IMR-90 (cell line): Measurements from ENCODE around the gene ZNF99. TPM values are rescaled to one million over a fixed set of nuclear protein-coding genes. Genes with fewer than 3 reads are reported as not detected.

Experiments
- ATAC-seq: fragments of 200-7000 bp; cut with Tn5 transposase; 2 replicates; pipeline ENCODE4 v1.9.1; 2020; ENCODE audit warnings: low read depth, mild to moderate bottlenecking, moderate library complexity
- BruUV-seq: library from RNA; stranded (reverse); fragments of 400-500 nt; replicated peaks from 2 replicates; lab custom pipeline; 2021; lab: Mats Ljungman, UMichigan
- CTCF ChIA-PET: fragments of 300-600 bp; formaldehyde crosslinking; extraction: SDS; loops from one replicate; lab custom pipeline; 2021; ENCODE audit warnings: antibody characterized with exemption; lab: Yijun Ruan, JAX
- POLR2A ChIA-PET: fragments of 300-600 bp; sonication (Branson Sonifier 250); formaldehyde crosslinking; loops from one replicate; lab custom pipeline; 2022; ENCODE audit warnings: antibody characterized with exemption; ENCODE audit not compliant: unreplicated experiment; lab: Charles Lee
- DNase-seq: peaks from one replicate; pipeline ENCODE4 v3.0.0; 2013
- H2AFZ ChIP-seq: replicated peaks from 2 replicates; pipeline ENCODE3; 2013; ENCODE audit warnings: low read length, mild to moderate bottlenecking; ENCODE audit not compliant: poor library complexity
- H2AK5ac ChIP-seq: 2 replicates; pipeline ENCODE4 v1.6.1; 2013; ENCODE audit warnings: low read depth, low read length, inconsistent platforms
- H2AK9ac ChIP-seq: replicated peaks from 2 replicates; pipeline ENCODE3; 2013; ENCODE audit warnings: mild to moderate bottlenecking, low read depth, low read length, moderate library complexity; ENCODE audit not compliant: poor library complexity
- H2BK120ac ChIP-seq: 2 replicates; pipeline ENCODE4 v1.6.1; 2013; ENCODE audit warnings: low read depth, low read length, inconsistent platforms
- H2BK15ac ChIP-seq: 3 replicates; pipeline ENCODE4 v1.6.1; 2013; ENCODE audit warnings: low read depth, low read length, inconsistent platforms
- H2BK20ac ChIP-seq: 2 replicates; pipeline ENCODE4 v1.6.1; 2013; ENCODE audit warnings: low read depth, mild to moderate bottlenecking, inconsistent platforms, low read length, moderate library complexity
- H2BK5ac ChIP-seq: 2 replicates; pipeline ENCODE4 v1.6.1; 2013; ENCODE audit warnings: mild to moderate bottlenecking, low read depth, low read length, inconsistent platforms; ENCODE audit not compliant: poor library complexity, severe bottlenecking
- H3K14ac ChIP-seq: replicated peaks from 2 replicates; pipeline ENCODE4 v1.6.1; 2013; ENCODE audit warnings: low read depth, low read length, inconsistent platforms
- H3K18ac ChIP-seq: 2 replicates; pipeline ENCODE4 v1.6.1; 2013; ENCODE audit warnings: low read depth, low read length, control low read depth
- H3K23ac ChIP-seq: 2 replicates; pipeline ENCODE4 v1.6.1; 2013; ENCODE audit warnings: low read depth, low read length, inconsistent platforms
- H3K27ac ChIP-seq: 2 replicates; pipeline ENCODE4 v1.5.1; 2013; ENCODE audit warnings: mild to moderate bottlenecking, control low read depth, low read length; ENCODE audit not compliant: insufficient read depth
- H3K27me3 ChIP-seq: 2 replicates; pipeline ENCODE4 v1.6.1; 2013; ENCODE audit warnings: low read length; ENCODE audit not compliant: control insufficient read depth, insufficient read depth
- H3K36me3 ChIP-seq: 2 replicates; pipeline ENCODE4 v1.6.1; 2013; ENCODE audit warnings: low read length, mixed read lengths; ENCODE audit not compliant: control insufficient read depth, insufficient read depth
- H3K4ac ChIP-seq: 2 replicates; pipeline ENCODE4 v1.6.1; 2013; ENCODE audit warnings: low read depth, low read length, inconsistent platforms
- H3K4me1 ChIP-seq: 2 replicates; pipeline ENCODE4 v1.6.1; 2013; ENCODE audit warnings: low read length, mixed read lengths; ENCODE audit not compliant: control insufficient read depth, insufficient read depth
- H3K4me2 ChIP-seq: 2 replicates; pipeline ENCODE4 v1.6.1; 2013; ENCODE audit warnings: low read depth, mild to moderate bottlenecking, control low read depth, low read length, moderate library complexity
- H3K4me3 ChIP-seq: 2 replicates; pipeline ENCODE4 v1.5.1; 2013; ENCODE audit warnings: low read depth, mild to moderate bottlenecking, control low read depth, low read length, moderate library complexity; ENCODE audit not compliant: insufficient read depth
- H3K56ac ChIP-seq: 2 replicates; pipeline ENCODE4 v1.6.1; 2013; ENCODE audit warnings: low read length, inconsistent platforms; ENCODE audit not compliant: insufficient read depth; ENCODE audit errors: extremely low read depth
- H3K79me1 ChIP-seq, 2 experiments: 2 replicates each; pipeline ENCODE4 v1.6.1; 2013; ENCODE audit warnings: low read length in 2 of 2, inconsistent platforms in 1 of 2, low read depth in 1 of 2
- H3K9ac ChIP-seq: 2 replicates; pipeline ENCODE4 v1.6.1; 2013; ENCODE audit warnings: low read depth, low read length, control low read depth
- H3K9me1 ChIP-seq: 2 replicates; pipeline ENCODE4 v1.6.1; 2013; ENCODE audit warnings: low read length, inconsistent platforms; ENCODE audit not compliant: insufficient read depth
- H3K9me3 ChIP-seq: 2 replicates; pipeline ENCODE4 v1.6.1; 2013; ENCODE audit warnings: low read length; ENCODE audit not compliant: control insufficient read depth, insufficient read depth
- H4K20me1 ChIP-seq: 2 replicates; pipeline ENCODE4 v1.6.1; 2013; ENCODE audit warnings: low read length, inconsistent platforms; ENCODE audit not compliant: insufficient read depth
- H4K5ac ChIP-seq: 2 replicates; pipeline ENCODE4 v1.6.1; 2013; ENCODE audit warnings: mild to moderate bottlenecking, low read depth, low read length, control low read depth
- H4K8ac ChIP-seq, 2 experiments: 2 replicates each; pipeline ENCODE4 v1.6.1; 2013; ENCODE audit warnings: low read depth in 2 of 2, low read length in 2 of 2, control low read depth in 1 of 2, inconsistent platforms in 1 of 2
- H4K91ac ChIP-seq: 2 replicates; pipeline ENCODE4 v1.6.1; 2013; ENCODE audit warnings: low read depth, low read length, inconsistent platforms; ENCODE audit not compliant: insufficient read depth
- BHLHE40 ChIP-seq: fragments of 150-350 bp; IDR thresholded peaks from 2 replicates; pipeline ENCODE4 v1.6.1; 2016; ENCODE audit warnings: mild to moderate bottlenecking, low read depth, low read length
- CEBPB ChIP-seq: IDR thresholded peaks from 2 replicates; pipeline ENCODE4 v1.6.1; 2012; ENCODE audit warnings: low read depth, low read length, improper control_type of control experiment
- CHD1 ChIP-seq: IDR thresholded peaks from 2 replicates; pipeline ENCODE4 v1.6.1; 2012; ENCODE audit warnings: low read depth, low read length, improper control_type of control experiment
- ELK1 ChIP-seq: fragments of 150-350 bp; IDR thresholded peaks from 2 replicates; pipeline ENCODE4 v1.6.1; 2016; ENCODE audit warnings: low read depth, mild to moderate bottlenecking, low read length, moderate library complexity, borderline replicate concordance
- FOS ChIP-seq: fragments of 150-350 bp; IDR thresholded peaks from 2 replicates; pipeline ENCODE4 v1.6.1; 2016; ENCODE audit warnings: low read depth, low read length
- MAFK ChIP-seq: IDR thresholded peaks from 2 replicates; pipeline ENCODE4 v1.6.1; 2012; ENCODE audit warnings: low read depth, low read length, improper control_type of control experiment
- MAZ ChIP-seq: IDR thresholded peaks from 2 replicates; pipeline ENCODE4 v1.6.1; 2012; ENCODE audit warnings: low read depth, mild to moderate bottlenecking, low read length, improper control_type of control experiment, moderate library complexity, borderline replicate concordance
- MXI1 ChIP-seq: IDR thresholded peaks from 2 replicates; pipeline ENCODE4 v1.6.1; 2012; ENCODE audit warnings: low read depth, mild to moderate bottlenecking, low read length, moderate library complexity, borderline replicate concordance
- NFE2L2 ChIP-seq: fragments of 150-350 bp; IDR thresholded peaks from 2 replicates; pipeline ENCODE4 v1.6.1; 2016; ENCODE audit warnings: low read depth, mild to moderate bottlenecking, low read length
- POLR2A ChIP-seq: IDR thresholded peaks from 2 replicates; pipeline ENCODE4 v1.6.1; 2012; ENCODE audit warnings: mild to moderate bottlenecking, low read depth, low read length
- RAD21 ChIP-seq: IDR thresholded peaks from 2 replicates; pipeline ENCODE4 v1.6.1; 2012; ENCODE audit warnings: low read length, improper control_type of control experiment
- RCOR1 ChIP-seq: IDR thresholded peaks from 2 replicates; pipeline ENCODE4 v1.6.1; 2012; ENCODE audit warnings: mild to moderate bottlenecking, low read length, improper control_type of control experiment; ENCODE audit not compliant: insufficient replicate concordance
- RFX5 ChIP-seq: IDR thresholded peaks from 2 replicates; pipeline ENCODE4 v1.8.0; 2012; ENCODE audit warnings: low read depth, mild to moderate bottlenecking, low read length, moderate library complexity
- SMC3 ChIP-seq: fragments of 150-350 bp; IDR thresholded peaks from 2 replicates; pipeline ENCODE4 v1.6.1; 2016; ENCODE audit warnings: low read depth, mild to moderate bottlenecking, antibody characterized with exemption, low read length, moderate library complexity
- WGBS, 2 experiments: methylation state at CpG; one replicate each; pipeline versions ENCODE4 v1.1.5 to v1.1.7; 2013; ENCODE audit warnings: missing lambda C conversion rate in 2 of 2; ENCODE audit not compliant: insufficient read length in 1 of 2; ENCODE audit errors: extremely low coverage in 2 of 2; 5-methylcytosine and 5-hydroxymethylcytosine counted together
- dilution Hi-C: fragments of 300-500 bp; cut with HindIII; formaldehyde crosslinking; loops from one replicate; pipeline ENCODE4 v1.14.3; 2018; ENCODE audit warnings: low sequenced_read_pairs; ENCODE audit not compliant: unreplicated experiment
- in situ Hi-C: fragments of 300-500 bp; cut with MboI; formaldehyde crosslinking; loops from 3 replicates; pipeline ENCODE4 v1.14.3; 2019; ENCODE audit warnings: low sequenced_read_pairs, inconsistent platforms, mixed read lengths
- intact Hi-C: fragments of 100-400 bp; cut with micrococcal nuclease; formaldehyde crosslinking; loops from 2 replicates; pipeline ENCODE4 v1.10.0; 2022
- polyA plus RNA-seq, 3 experiments: library from polyadenylated mRNA; depleted of rRNA; stranded (reverse); fragments of >200 nt; gene quantifications; 2 replicates each; pipeline ENCODE4 v1.2.3, GENCODE V29; 2012; ENCODE audit warnings: low replicate concordance in 1 of 3
- total RNA-seq: library from RNA; depleted of rRNA; stranded (reverse); fragments of >200 nt; gene quantifications from 2 replicates; pipeline ENCODE4 v1.2.3, GENCODE V29; 2012
- TF ChIP-seq, protein P1 (sequence below): conservative IDR thresholded peaks from 2 replicates; pipeline ENCODE4 v1.5.1; 2012; ENCODE audit warnings: mild to moderate bottlenecking, low read depth, low read length, improper control_type of control experiment
- TF ChIP-seq, protein P2 (sequence below): fragments of 150-350 bp; IDR thresholded peaks from 2 replicates; pipeline ENCODE4 v1.6.1; 2017; ENCODE audit warnings: mild to moderate bottlenecking, antibody characterized with exemption, low read length, low read depth

ZNF99 gene
- total and polyA plus RNA-seq, 2 of the 4 experiments (the other 2 are of a cell fraction) = not detected

- TF ChIP-seq, protein P1, sequence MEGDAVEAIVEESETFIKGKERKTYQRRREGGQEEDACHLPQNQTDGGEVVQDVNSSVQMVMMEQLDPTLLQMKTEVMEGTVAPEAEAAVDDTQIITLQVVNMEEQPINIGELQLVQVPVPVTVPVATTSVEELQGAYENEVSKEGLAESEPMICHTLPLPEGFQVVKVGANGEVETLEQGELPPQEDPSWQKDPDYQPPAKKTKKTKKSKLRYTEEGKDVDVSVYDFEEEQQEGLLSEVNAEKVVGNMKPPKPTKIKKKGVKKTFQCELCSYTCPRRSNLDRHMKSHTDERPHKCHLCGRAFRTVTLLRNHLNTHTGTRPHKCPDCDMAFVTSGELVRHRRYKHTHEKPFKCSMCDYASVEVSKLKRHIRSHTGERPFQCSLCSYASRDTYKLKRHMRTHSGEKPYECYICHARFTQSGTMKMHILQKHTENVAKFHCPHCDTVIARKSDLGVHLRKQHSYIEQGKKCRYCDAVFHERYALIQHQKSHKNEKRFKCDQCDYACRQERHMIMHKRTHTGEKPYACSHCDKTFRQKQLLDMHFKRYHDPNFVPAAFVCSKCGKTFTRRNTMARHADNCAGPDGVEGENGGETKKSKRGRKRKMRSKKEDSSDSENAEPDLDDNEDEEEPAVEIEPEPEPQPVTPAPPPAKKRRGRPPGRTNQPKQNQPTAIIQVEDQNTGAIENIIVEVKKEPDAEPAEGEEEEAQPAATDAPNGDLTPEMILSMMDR = no peak
- TF ChIP-seq MXI1 = no peak
- no peak for TF ChIP-seq BHLHE40
- no peak for TF ChIP-seq RCOR1
- no peak for TF ChIP-seq POLR2A
- no peak for TF ChIP-seq SMC3
- no peak for TF ChIP-seq MAZ
- no peak for TF ChIP-seq CEBPB
- no peak for TF ChIP-seq NFE2L2
- no peak for TF ChIP-seq RFX5
- no peak for TF ChIP-seq ELK1
- no peak for TF ChIP-seq RAD21
- TF ChIP-seq, protein P2, sequence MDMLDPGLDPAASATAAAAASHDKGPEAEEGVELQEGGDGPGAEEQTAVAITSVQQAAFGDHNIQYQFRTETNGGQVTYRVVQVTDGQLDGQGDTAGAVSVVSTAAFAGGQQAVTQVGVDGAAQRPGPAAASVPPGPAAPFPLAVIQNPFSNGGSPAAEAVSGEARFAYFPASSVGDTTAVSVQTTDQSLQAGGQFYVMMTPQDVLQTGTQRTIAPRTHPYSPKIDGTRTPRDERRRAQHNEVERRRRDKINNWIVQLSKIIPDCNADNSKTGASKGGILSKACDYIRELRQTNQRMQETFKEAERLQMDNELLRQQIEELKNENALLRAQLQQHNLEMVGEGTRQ = no peak
- no peak for TF ChIP-seq FOS
- TF ChIP-seq CHD1 = no peak
- no peak for TF ChIP-seq MAFK
- dilution Hi-C loops = no loop called here
- H2BK5ac ChIP-seq = no peak overlapping the region
Measured at GRCh38 chr19:22807061-22807835, 23.3 kb upstream of the ZNF99 start.

More at GRCh38 chr19:22807061-22807835, 23.3 kb upstream of the ZNF99 start:
- Histone ChIP-seq H2BK20ac (no peak overlapping the region), H4K8ac (no peak overlapping the region), H2AFZ (no peak overlapping the region), H3K9me3 (peaks cover 27% of the 10 kb centered on the region), H4K20me1 (no peaks in the 10 kb centered on the region), H3K56ac (no peak overlapping the region), H4K5ac (no peak overlapping the region), H3K23ac (no peak overlapping the region), H2BK15ac (no peak overlapping the region), H3K18ac (no peak overlapping the region), H4K91ac (no peak overlapping the region), H3K27me3 (no peaks in the 10 kb centered on the region), H3K4me3 (no peak overlapping the region), H3K14ac (no peak overlapping the region), H3K27ac (no peak overlapping the region), H2AK9ac (no peak overlapping the region), H2AK5ac (no peak overlapping the region), H3K4ac (no peak overlapping the region), H3K9ac (no peak overlapping the region), H3K4me2 (no peak overlapping the region), H3K79me1 (no peaks in the 10 kb centered on the region), H3K4me1 (no peaks in the 10 kb centered on the region), H3K9me1 (no peaks in the 10 kb centered on the region), H2BK120ac (no peak overlapping the region), H3K36me3 (no peaks in the 10 kb centered on the region)
- intact Hi-C loops = no loop called here
- WGBS, 2 experiments = 6% methylated on average over 9 of the region's 72 CpGs; no CpG with 5 or more reads in 1 of the 2 experiments
- ATAC-seq = no peak
- DNase-seq = no peak
- BruUV-seq = no TSS peak
- in situ Hi-C loops = no loop called here
- CTCF ChIA-PET = no interaction called here
- POLR2A ChIA-PET = no interaction called here
